GM23338 (cell line): ENCODE measurements around the gene IPPK. TPM values are rescaled to one million over a fixed set of nuclear protein-coding genes. Genes with fewer than 3 reads are reported as not detected.
A peak's percentile ranks its signal among the peaks of the same experiment; 100 is the strongest.

Experiments used
- ATAC-seq: fragments of 200-7000 bp; cut with Tn5 transposase; 3 replicates; pipeline ENCODE4 v1.9.1; 2020
- DNase-seq: peaks from one replicate; pipeline ENCODE4 v3.0.0-alpha.2; 2015; ENCODE audit warnings: low spot score
- H2AFZ ChIP-seq: fragments of 200-600 bp; sonication (generic); 2 replicates; pipeline ENCODE4 v1.8.0; 2016; ENCODE audit warnings: antibody characterized with exemption, mild to moderate bottlenecking, moderate library complexity
- H3F3A ChIP-seq: fragments of 200-600 bp; sonication (generic); replicated peaks from 2 replicates; pipeline ENCODE4 v1.8.0; 2017; ENCODE audit warnings: antibody characterized with exemption, mixed run types, low read depth
- H3K27ac ChIP-seq: fragments of 200-600 bp; sonication (generic); 2 replicates; pipeline ENCODE4 v1.6.1; 2016; ENCODE audit warnings: low read depth
- H3K27me3 ChIP-seq: fragments of 200-600 bp; sonication (generic); 2 replicates; pipeline ENCODE4 v1.8.0; 2016; ENCODE audit warnings: mild to moderate bottlenecking, mixed run types, moderate library complexity; ENCODE audit not compliant: insufficient read depth
- H3K36me3 ChIP-seq: fragments of 200-600 bp; sonication (generic); 2 replicates; pipeline ENCODE4 v1.8.0; 2016; ENCODE audit warnings: mild to moderate bottlenecking; ENCODE audit not compliant: insufficient read depth
- H3K4me1 ChIP-seq: fragments of 200-600 bp; sonication (generic); 2 replicates; pipeline ENCODE4 v1.8.0; 2016; ENCODE audit warnings: mild to moderate bottlenecking, moderate library complexity; ENCODE audit not compliant: insufficient read depth
- H3K4me2 ChIP-seq: fragments of 200-600 bp; sonication (generic); 2 replicates; pipeline ENCODE4 v1.7.1; 2017; ENCODE audit warnings: mixed run types
- H3K4me3 ChIP-seq: fragments of 200-600 bp; sonication (generic); 2 replicates; pipeline ENCODE4 v1.6.1; 2016; ENCODE audit warnings: mixed run types
- H3K79me2 ChIP-seq: fragments of 200-600 bp; sonication (generic); replicated peaks from 2 replicates; pipeline ENCODE4 v1.8.0; 2017; ENCODE audit warnings: mild to moderate bottlenecking; ENCODE audit not compliant: insufficient read depth
- H3K9me2 ChIP-seq: fragments of 200-600 bp; sonication (generic); 2 replicates; pipeline ENCODE4 v1.8.0; 2017; ENCODE audit not compliant: insufficient read depth
- H4K20me1 ChIP-seq: fragments of 200-600 bp; sonication (generic); replicated peaks from 2 replicates; pipeline ENCODE4 v1.8.0; 2017; ENCODE audit warnings: mild to moderate bottlenecking; ENCODE audit not compliant: insufficient read depth
- H3K27ac Mint-ChIP-seq: 2 replicates; pipeline ENCODE4 v1.8.0; 2020; ENCODE audit warnings: inconsistent platforms, mild to moderate bottlenecking, moderate library complexity, mixed read lengths
- H3K27me3 Mint-ChIP-seq: 3 replicates; pipeline ENCODE4 v1.8.0; 2022; ENCODE audit warnings: low read depth, mild to moderate bottlenecking, moderate library complexity, mixed read lengths, inconsistent platforms; ENCODE audit not compliant: insufficient read depth, poor library complexity
- H3K36me3 Mint-ChIP-seq: 3 replicates; pipeline ENCODE4 v1.8.0; 2021; ENCODE audit warnings: low read depth, mild to moderate bottlenecking, inconsistent platforms, moderate library complexity, mixed read lengths
- H3K4me1 Mint-ChIP-seq: 3 replicates; pipeline ENCODE4 v1.8.0; 2020; ENCODE audit warnings: mild to moderate bottlenecking, inconsistent platforms, mixed read lengths
- H3K4me3 Mint-ChIP-seq: 3 replicates; pipeline ENCODE4 v1.8.0; 2021; ENCODE audit warnings: moderate library complexity, mild to moderate bottlenecking, inconsistent platforms, mixed read lengths
- H3K9me3 Mint-ChIP-seq: 3 replicates; pipeline ENCODE4 v1.8.0; 2020; ENCODE audit warnings: moderate library complexity, mild to moderate bottlenecking, inconsistent platforms, mixed read lengths
- EZH2 ChIP-seq: fragments of 200-600 bp; sonication (generic); IDR thresholded peaks from one replicate; pipeline ENCODE4 v1.8.0; 2017; ENCODE audit warnings: antibody characterized with exemption, mild to moderate bottlenecking, low read depth; ENCODE audit not compliant: unreplicated experiment
- JUNB ChIP-seq: IDR thresholded peaks from one replicate; pipeline ENCODE4 v1.6.1; 2016; ENCODE audit warnings: antibody characterized with exemption; ENCODE audit not compliant: unreplicated experiment
- polyA plus RNA-seq: library from polyadenylated mRNA; unstranded; fragments of >200 nt; fragmentation: Nextera tagmentation; extraction: Ambion mirVana; gene quantifications from 2 replicates; pipeline ENCODE4 v1.2.1, GENCODE V29; 2016
- total RNA-seq: library from RNA; depleted of rRNA; stranded (reverse); fragments of >200 nt; shearing (Covaris generic); gene quantifications from 2 replicates; pipeline ENCODE4 v1.2.3, GENCODE V29; 2014
- TF ChIP-seq, protein P1 (sequence below): IDR thresholded peaks from one replicate; pipeline ENCODE4 v1.6.1; 2018; ENCODE audit warnings: antibody characterized with exemption; ENCODE audit not compliant: unreplicated experiment
- TF ChIP-seq, protein P2 (sequence below), 2 experiments: fragments of 200-600 bp in 1 of 2; sonication (generic) in 1 of 2; conservative IDR thresholded peaks; 2 replicates each; pipeline versions ENCODE4 v1.5.1 to v1.6.1; 2016 to 2017; ENCODE audit warnings: antibody characterized with exemption in 2 of 2, low read depth in 2 of 2, mild to moderate bottlenecking in 2 of 2, moderate library complexity in 1 of 2
- TF ChIP-seq, protein P3 (sequence below): fragments of 250-450 bp; sonication (Bioruptor Pico); IDR thresholded peaks from 2 replicates; pipeline ENCODE4 v1.5.0; 2020; ENCODE audit warnings: mild to moderate bottlenecking, moderate library complexity

The IPPK gene
- total and polyA plus RNA-seq, 2 experiments from 2014 or later = 6.5 to 17.5 TPM

DNA sequence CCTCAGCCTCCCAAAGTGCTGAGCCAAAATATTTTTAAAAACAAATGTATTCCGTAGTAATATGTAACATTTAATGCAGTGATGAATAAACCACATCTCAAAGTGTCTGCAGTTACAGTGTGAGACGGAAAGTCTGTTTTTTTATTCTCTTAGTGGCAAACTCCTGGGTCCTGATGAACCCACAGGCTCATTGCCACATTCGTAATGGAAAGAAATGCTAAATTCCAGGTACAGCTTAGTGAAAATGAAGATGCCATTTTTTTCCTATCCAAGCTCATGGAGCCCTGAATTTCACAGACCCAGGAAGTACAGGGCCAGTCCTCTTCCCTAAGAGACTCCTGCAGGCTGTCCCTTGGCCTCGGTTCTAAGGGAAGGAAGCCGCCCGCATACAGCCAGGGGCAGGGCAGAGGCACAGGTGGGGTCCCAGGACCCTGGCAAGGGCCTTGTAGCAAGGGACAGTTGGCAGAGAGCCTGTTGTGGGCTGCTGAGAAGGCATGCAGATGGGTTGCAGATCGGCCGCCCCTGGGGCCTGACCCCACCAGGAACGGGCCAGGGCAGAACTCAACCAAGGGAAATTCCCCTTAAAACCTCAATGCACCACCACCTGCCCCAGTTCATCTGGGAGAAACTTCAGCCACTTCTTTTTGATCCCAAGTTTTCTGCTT, 36.2 kb downstream of the IPPK start:
- H3K27ac Mint-ChIP-seq = no peak overlapping the region
- Histone ChIP-seq H4K20me1 (no peaks in the 10 kb centered on the region; the same call in 1 of the 2 replicates), H2AFZ (no peak overlapping the region), H3K9me2 (no peaks in the 10 kb centered on the region), H3K79me2 (no peaks in the 10 kb centered on the region), H3F3A (0 out of 2 replicates have a peak, but pooled peaks cover 4% of the 10 kb centered on the region), H3K36me3 (peaks cover 8% of the 10 kb centered on the region; the same call in 1 of the 2 replicates), H3K4me3 (no peak overlapping the region), H3K4me1 (no peaks in the 10 kb centered on the region), H3K4me2 (no peak overlapping the region), H3K27ac (0 out of 2 replicates have a peak overlapping the region, but pooled peaks have one; percentile 55), H3K27me3 (no peaks in the 10 kb centered on the region)
- no peak for DNase-seq
- H3K9me3 Mint-ChIP-seq = no peaks in the 10 kb centered on the region
- H3K27me3 Mint-ChIP-seq = peaks cover 8% of the 10 kb centered on the region
- H3K36me3 Mint-ChIP-seq = peaks cover 41% of the 10 kb centered on the region
- no peak overlapping the region for H3K4me3 Mint-ChIP-seq
- TF ChIP-seq, protein P1, sequence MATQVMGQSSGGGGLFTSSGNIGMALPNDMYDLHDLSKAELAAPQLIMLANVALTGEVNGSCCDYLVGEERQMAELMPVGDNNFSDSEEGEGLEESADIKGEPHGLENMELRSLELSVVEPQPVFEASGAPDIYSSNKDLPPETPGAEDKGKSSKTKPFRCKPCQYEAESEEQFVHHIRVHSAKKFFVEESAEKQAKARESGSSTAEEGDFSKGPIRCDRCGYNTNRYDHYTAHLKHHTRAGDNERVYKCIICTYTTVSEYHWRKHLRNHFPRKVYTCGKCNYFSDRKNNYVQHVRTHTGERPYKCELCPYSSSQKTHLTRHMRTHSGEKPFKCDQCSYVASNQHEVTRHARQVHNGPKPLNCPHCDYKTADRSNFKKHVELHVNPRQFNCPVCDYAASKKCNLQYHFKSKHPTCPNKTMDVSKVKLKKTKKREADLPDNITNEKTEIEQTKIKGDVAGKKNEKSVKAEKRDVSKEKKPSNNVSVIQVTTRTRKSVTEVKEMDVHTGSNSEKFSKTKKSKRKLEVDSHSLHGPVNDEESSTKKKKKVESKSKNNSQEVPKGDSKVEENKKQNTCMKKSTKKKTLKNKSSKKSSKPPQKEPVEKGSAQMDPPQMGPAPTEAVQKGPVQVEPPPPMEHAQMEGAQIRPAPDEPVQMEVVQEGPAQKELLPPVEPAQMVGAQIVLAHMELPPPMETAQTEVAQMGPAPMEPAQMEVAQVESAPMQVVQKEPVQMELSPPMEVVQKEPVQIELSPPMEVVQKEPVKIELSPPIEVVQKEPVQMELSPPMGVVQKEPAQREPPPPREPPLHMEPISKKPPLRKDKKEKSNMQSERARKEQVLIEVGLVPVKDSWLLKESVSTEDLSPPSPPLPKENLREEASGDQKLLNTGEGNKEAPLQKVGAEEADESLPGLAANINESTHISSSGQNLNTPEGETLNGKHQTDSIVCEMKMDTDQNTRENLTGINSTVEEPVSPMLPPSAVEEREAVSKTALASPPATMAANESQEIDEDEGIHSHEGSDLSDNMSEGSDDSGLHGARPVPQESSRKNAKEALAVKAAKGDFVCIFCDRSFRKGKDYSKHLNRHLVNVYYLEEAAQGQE = no peak
- no peak for TF ChIP-seq EZH2
- TF ChIP-seq JUNB = no peak
- TF ChIP-seq, protein P2, sequence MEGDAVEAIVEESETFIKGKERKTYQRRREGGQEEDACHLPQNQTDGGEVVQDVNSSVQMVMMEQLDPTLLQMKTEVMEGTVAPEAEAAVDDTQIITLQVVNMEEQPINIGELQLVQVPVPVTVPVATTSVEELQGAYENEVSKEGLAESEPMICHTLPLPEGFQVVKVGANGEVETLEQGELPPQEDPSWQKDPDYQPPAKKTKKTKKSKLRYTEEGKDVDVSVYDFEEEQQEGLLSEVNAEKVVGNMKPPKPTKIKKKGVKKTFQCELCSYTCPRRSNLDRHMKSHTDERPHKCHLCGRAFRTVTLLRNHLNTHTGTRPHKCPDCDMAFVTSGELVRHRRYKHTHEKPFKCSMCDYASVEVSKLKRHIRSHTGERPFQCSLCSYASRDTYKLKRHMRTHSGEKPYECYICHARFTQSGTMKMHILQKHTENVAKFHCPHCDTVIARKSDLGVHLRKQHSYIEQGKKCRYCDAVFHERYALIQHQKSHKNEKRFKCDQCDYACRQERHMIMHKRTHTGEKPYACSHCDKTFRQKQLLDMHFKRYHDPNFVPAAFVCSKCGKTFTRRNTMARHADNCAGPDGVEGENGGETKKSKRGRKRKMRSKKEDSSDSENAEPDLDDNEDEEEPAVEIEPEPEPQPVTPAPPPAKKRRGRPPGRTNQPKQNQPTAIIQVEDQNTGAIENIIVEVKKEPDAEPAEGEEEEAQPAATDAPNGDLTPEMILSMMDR (conservative IDR thresholded peaks at IDR 0.05; ENCODE audit: low read depth in 2 of 2) = no peak
- TF ChIP-seq, protein P3, sequence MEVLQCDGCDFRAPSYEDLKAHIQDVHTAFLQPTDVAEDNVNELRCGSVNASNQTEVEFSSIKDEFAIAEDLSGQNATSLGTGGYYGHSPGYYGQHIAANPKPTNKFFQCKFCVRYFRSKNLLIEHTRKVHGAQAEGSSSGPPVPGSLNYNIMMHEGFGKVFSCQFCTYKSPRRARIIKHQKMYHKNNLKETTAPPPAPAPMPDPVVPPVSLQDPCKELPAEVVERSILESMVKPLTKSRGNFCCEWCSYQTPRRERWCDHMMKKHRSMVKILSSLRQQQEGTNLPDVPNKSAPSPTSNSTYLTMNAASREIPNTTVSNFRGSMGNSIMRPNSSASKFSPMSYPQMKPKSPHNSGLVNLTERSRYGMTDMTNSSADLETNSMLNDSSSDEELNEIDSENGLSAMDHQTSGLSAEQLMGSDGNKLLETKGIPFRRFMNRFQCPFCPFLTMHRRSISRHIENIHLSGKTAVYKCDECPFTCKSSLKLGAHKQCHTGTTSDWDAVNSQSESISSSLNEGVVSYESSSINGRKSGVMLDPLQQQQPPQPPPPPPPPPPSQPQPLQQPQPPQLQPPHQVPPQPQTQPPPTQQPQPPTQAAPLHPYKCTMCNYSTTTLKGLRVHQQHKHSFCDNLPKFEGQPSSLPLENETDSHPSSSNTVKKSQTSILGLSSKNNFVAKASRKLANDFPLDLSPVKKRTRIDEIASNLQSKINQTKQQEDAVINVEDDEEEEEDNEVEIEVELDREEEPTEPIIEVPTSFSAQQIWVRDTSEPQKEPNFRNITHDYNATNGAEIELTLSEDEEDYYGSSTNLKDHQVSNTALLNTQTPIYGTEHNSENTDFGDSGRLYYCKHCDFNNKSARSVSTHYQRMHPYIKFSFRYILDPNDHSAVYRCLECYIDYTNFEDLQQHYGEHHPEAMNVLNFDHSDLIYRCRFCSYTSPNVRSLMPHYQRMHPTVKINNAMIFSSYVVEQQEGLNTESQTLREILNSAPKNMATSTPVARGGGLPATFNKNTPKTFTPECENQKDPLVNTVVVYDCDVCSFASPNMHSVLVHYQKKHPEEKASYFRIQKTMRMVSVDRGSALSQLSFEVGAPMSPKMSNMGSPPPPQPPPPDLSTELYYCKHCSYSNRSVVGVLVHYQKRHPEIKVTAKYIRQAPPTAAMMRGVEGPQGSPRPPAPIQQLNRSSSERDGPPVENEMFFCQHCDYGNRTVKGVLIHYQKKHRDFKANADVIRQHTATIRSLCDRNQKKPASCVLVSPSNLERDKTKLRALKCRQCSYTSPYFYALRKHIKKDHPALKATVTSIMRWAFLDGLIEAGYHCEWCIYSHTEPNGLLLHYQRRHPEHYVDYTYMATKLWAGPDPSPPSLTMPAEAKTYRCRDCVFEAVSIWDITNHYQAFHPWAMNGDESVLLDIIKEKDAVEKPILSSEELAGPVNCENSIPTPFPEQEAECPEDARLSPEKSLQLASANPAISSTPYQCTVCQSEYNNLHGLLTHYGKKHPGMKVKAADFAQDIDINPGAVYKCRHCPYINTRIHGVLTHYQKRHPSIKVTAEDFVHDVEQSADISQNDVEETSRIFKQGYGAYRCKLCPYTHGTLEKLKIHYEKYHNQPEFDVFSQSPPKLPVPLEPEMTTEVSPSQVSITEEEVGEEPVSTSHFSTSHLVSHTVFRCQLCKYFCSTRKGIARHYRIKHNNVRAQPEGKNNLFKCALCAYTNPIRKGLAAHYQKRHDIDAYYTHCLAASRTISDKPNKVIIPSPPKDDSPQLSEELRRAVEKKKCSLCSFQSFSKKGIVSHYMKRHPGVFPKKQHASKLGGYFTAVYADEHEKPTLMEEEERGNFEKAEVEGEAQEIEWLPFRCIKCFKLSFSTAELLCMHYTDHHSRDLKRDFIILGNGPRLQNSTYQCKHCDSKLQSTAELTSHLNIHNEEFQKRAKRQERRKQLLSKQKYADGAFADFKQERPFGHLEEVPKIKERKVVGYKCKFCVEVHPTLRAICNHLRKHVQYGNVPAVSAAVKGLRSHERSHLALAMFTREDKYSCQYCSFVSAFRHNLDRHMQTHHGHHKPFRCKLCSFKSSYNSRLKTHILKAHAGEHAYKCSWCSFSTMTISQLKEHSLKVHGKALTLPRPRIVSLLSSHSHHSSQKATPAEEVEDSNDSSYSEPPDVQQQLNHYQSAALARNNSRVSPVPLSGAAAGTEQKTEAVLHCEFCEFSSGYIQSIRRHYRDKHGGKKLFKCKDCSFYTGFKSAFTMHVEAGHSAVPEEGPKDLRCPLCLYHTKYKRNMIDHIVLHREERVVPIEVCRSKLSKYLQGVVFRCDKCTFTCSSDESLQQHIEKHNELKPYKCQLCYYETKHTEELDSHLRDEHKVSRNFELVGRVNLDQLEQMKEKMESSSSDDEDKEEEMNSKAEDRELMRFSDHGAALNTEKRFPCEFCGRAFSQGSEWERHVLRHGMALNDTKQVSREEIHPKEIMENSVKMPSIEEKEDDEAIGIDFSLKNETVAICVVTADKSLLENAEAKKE = no peak
- no peak for ATAC-seq
- H3K4me1 Mint-ChIP-seq = no peaks in the 10 kb centered on the region; the same call in 2 of the 3 replicates
